HK-2 (cell line): ENCODE measurements around the gene DDA1.

Experiments
- DNase-seq: peaks from one replicate; pipeline ENCODE4 v3.0.0-alpha.2; 2018; ENCODE audit not compliant: unreplicated experiment

The DDA1 gene

DNA sequence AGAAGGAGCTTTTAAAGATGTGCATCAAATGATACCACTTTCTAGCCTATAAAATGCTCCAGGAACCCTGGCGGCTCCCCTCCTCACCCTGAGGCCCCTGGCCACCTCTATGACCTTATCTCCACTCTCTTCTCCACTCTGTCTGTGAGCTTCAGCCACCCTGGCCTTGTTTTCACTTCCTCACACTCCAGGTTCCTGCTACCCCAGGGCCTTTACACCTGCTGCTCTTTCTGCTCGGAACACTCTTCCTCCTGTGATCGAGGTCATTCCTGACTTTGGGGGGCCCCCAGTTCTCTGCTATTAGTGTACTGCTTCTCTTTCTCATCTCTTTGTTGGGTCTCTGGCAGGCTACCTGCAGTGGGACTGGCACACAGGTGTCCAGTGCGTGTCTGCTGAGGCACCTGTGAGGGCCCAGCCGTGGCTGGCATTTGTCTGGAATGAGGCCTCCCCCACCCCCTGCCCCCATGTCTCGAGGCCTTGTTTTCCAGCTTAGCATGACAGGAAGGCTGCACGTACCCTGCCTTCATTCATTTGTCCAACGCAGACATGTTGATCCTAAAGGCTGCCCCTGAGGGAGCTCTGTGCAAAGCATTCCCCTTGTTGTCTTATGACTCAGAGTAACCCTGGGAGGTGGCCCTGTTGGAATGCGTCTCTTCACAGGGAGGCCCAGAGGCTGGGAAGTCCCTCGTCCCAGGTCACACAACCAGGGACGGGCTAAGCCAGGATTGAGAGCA is 2.3 kb downstream of the DDA1 start:
- peak; percentile 83 for DNase-seq

DNA sequence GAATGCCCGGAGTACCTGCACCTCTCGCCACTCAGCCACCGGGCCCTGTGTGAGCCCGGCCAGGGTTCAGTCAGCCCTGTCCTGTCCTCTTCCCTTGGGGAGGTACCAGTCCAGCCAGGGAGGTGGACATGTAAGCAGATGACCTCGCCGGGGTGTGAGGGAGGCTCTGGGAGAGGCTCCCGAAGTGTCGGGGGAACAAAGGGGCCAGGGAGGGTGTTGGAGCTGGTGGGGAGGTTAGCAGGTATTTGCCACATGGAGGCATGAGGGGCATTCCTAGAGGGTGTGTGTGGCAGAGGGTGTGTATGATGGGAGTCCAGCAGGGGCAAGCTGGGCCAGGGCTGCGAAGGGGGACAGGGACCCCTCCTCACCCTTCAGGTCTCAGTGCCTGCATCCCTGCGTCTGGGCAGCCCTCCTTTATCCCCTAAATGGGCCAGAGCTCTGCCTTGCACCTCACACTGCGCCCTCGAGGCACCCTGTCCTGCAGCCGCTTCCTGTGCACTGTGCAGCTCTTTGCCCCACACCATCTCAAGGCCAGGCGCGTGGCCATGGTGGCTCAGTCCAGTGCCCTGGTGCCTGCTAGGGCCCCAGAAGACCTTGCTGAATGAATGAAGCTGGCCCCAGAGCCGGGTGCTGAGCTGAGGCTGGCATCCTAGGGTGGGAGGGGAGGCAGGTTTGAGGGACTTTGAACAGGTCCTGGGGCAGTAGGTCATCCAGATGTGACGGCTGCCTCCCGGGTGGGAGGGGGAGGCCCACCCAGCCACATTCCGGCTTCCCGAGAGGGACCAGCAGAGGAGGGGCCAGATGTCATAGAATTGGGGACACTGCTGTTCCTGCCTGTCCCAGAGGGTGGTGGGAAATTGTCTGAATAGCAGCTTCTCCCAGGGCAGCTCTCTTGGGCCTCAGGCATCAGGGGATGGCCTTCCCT is 3.1 kb downstream of the DDA1 start:
- DNase-seq, result no peak

DNA sequence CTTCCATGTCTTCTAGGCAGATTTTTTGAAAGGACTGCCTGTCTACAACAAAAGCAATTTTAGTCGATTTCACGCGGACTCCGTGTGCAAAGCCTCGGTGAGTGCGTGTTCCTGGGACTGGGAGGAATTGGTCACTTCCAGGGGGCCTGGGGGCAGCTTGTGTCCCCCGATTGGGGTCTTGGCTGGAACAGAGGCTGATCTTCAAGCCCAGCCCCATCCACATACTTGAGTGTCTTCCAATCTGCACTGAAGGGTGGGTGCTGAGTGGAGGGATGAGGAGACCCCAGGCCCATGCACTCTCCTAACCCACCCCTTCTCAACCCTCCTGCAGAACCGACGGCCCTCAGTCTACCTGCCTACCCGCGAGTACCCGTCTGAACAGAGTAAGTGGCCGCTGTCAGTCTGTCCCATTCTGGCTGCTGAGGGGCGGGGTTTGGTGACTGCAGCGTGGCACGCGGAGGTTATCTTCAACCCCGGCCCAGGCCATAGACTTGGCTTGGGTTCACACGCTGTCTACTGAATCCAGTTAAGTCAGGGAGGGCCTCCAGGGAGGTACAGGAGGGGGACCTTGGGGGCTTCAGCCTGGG is 4.7 kb downstream of the DDA1 start:
- no peak for DNase-seq

DNA sequence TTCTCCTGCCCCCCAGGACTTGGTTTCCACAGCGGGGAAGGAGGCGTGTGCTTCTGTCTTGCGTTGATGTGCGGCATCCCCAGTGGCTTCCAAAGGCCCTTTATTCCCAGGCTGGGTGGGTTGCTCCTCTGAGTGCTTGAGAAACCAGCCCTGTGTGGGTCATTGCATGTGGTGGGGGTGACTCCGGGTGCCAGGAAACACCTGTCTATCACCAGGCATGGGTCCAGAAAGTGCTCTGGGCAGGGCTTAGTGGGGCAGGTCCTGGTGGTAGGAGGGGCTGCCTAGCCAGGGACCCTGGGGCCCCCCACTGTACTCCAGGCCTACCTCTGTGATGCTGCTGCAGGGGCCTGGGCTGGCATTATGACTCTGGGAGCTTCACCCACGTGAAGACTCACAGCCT is 9.6 kb downstream of the DDA1 start:
- DNase-seq, result no peak

DNA sequence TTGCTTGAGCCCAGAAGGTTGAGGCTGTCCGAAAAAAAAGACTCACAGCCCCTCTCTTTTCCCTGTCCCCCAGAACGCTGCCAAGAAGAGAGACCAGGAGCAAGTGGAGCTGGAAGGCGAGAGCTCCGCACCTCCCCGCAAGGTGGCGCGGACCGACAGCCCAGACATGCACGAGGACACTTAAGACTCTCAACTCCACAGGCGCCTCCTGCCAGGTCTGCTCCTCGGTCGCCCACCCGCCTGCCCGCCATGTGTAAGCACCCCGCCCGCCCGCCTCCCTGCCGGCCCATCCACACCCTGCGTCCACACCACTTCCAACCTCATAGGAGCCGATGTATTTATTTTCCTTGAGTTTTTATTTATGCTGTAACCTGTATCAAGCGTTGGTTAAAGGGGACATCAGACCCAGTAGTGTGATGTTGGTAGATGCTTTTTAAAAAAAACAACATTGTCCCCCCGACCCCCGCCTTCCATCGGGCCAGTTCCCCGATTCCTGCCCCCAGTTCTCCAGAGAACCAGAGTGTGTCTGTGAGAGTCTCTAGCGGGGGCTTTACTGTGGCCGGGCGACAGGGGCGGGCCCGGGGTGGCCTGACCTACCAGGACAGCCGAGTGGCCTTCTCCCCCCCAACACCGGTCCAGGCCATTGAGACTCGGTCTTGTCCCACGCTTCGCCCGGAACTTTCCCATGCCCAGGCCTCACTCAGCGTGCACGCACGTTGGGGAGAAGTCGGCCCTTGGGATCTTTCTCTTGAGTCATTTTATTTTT is 10.3 kb downstream of the DDA1 start:
- DNase-seq, result no peak

DNA sequence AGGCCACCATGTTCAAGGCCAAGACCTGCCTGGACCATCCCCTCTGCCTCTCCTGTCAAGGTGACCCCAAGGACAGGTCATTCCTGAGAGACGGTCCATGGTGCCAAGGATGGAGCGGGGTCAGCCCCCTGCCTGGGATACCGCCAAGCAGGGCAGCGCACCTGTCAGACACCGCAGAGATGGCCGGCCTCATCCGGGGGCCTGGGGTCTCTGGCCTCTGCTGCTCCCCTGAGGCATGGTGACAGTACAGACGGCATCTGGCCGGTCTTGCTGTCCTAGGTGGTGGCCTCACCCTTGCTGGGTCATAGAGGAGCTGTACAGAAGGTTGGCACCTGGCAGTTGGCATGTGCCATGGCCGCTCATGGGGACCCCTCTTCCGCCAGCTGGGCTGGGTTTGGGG is 11.1 kb downstream of the DDA1 start:
- DNase-seq, result no peak

DNA sequence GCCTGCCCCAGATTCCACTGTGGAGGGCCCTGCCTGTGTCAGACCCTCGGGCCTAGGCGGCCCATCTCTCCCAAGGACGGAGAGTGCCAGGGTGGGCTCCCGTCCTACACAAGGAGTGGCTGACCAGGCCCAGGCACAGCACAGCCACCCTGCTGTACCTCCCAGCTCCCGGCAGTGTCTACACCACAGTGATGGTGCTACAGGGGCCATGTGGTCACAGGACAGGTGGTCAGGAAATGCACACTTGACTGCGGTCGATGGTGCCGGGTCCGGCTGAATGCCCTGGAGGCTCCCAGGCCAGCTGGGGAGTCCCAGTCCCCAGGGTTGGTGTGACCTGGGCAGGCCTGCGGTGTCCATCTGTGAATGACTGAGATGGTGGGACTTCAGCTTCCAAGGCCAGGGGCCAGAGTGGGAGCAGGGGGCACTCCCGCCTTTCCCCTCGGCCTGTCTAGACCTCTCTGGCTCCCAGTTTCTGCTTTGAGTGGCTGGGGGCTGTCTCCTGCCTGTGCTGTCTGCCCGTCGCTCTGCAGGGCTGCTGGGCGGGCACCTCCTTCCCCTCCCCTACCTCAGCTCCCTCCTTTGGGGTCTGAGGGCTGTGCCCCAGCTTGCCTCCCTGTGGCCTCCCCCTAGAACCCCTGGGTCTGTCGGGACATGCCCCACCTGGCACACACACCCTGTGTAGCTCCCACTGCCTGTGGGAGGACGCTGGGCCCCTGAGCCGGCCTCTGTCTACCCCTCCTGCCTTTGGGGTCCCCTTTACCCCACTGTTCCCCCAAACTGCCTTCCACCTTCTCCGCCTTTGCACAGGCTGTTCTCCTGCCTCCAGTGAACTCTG is 12.5 kb downstream of the DDA1 start:
- no peak for DNase-seq

DNA sequence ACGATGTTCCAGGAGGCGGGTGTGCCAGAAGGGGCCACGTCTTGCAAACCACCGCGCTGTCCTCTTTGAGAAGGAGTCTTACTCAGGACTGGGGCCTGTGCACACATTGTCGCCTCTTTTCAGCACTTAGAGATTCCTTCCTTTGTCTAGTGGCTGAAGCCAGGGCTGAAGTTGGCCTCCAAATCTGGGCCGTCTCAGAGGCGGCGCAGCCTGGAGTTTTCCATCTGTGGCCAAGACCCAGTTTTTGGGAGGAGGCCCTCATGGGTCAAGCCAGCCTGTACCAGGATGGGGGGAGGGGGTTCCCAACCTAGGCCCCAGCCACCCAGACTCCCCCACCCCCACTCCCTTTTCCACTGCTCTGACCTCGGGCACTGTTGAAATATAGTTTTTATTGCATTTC is 13.5 kb downstream of the DDA1 start:
- DNase-seq, result no peak

DNA sequence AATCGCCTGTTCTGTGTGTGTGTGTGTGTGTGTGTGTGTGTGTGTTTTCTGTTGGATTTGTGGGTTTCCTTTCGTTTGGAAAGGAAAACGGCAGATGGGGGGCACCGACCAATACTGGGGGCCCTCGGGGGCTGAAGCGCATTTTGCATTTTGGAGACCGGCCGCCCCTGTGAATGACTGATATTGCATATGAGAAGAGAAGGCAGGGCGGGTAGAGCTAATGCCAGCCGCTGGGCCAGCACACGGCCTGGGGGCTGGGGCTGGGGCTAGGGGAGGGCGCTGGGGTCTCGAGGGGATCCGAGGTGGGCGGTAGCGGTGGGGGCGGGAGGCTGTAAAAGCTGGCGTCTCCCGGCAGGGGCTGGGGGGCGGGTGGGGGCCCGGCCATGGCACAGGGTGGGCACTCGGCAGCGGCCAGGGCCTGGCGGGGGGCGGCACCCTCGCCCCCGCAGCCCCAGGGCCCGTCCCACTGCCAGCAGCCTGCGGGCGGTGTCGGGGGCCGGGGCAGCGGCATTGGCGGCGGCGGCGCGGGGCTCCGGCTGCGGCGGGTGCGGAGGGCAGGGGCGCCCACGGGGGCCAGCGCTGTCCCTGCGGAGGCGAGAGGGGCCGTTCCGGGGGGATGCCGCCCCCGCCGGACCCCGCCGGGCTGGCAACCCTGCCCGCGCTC is 14.1 kb downstream of the DDA1 start:
- DNase-seq, result no peak

DNA sequence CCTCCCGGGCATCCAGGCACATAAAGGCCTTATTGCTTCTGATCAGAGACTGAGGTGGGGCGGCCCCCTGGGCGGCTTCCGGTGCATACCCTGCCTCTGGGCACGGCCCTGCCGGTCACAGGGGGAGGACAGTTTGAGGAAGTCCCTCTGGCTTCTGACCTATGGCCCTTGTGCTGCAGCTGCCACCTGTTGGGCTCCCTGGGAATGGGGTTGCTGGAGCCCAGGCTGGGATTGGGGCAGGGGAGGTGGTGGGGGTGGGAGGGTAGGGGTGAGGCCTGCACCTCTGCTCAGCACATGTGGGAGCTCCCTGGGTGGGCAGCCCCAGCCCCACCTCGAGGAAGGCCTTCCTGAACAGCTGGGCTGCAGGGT is 14.6 kb downstream of the DDA1 start:
- DNase-seq, result no peak

DNA sequence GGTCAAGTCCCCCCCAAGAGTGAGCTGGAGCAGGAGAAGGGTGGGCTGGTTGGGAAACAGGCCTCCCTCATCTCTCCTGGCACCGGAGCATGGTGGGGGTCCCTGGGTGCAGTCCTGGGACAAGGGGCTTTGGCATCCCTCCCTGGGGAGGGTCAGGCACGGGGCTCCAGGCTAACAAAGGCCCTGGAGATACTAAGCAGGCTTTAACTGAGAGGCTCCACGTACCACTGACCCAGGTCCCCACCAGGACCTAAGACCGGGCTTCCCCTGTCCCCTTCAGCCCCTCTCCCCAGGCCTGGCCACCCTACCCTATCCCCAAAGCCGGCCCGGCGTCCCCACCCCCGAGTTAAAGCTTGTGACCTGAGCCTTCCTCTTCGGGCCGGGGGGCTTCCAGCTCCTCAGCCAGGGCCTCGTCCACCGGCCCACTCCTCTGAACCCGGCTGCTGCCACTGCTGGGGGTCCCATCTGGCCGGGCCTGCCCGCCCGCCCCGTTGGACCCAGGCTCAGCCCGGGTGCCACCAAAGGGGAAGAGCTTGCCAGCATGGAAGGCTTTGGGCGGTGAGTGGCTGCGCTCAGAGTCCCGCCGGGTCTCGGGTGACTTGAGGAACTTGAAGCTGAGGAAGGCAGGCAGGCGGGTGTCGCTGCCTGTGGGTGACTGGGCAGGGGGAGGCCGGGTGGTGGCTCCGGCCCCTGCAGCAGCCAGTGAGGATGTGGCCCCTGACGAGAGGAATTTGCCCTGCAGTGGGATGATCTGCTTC is 15.2 kb downstream of the DDA1 start:
- no peak for DNase-seq

DNA sequence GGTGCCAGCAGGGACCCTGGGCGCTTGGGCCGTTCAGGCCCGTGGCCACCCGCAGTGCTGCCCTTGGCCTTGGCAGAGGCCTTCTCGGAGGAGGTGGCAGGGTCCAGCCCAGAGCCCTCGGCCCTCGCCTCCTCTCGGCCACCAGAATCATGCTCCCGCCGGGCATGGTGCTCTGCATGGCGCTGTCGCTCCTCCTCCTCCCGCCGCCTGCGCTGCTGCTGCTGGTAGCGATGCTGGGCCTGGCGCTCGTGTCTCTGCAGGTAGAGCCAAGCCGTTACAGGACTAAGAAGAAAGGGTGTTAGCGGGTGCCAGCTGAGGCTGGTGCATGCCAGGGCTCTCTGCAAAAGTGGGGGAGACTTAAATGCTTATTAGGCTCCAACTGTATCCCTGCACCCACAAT is 15.8 kb downstream of the DDA1 start:
- no peak for DNase-seq

DNA sequence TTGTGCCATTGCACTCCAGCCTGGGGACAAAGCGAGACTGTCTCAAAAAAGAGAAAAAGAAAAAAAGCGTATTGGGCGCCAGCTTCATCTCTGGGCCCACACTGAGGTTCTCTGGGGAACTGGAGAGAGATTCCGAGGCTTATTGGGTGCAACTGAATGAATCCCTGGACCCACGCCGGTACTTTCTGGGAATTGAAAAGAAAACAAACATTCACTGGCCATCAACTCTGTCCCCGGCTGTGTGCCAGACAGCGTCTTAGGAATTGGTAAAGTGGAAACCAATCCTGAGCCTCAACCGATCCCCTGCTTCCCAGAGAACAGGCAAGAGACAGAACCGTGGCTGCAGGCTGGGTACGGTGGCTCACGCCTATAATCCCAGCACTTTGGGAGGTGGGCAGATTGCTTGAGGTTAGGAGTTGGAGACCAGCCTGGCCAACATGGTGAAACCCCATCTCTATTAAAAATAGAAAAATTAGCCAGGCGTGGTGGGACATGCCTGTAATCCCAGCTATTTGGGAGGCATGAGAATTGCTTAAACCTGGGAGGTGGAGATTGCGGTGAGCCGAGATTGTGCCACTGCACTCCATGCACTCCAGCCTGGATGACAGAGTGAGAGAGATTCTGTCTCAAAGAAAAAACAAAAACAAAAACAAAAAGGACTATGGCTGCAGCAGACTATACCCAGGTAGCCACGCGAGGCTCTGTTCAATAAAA is 16.7 kb downstream of the DDA1 start:
- DNase-seq, result no peak

DNA sequence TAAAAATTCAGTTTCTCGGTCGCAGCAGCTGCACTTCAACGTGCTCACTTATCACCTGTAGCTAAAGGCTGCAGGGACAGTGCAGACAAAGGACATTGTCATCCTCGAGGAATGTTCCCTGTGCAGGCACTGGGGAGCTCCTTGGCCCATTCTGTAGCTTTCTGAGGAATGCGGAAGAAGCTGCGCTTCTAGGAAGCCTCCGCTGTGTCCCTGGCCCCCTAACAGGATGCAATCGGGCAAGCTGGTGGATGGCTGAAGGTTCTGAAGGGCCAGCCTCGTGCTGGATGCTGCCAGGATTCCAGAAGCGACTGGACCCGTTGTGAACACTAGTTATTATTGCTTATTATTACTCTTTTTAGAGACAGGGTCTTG is 17.2 kb downstream of the DDA1 start:
- no peak for DNase-seq

DNA sequence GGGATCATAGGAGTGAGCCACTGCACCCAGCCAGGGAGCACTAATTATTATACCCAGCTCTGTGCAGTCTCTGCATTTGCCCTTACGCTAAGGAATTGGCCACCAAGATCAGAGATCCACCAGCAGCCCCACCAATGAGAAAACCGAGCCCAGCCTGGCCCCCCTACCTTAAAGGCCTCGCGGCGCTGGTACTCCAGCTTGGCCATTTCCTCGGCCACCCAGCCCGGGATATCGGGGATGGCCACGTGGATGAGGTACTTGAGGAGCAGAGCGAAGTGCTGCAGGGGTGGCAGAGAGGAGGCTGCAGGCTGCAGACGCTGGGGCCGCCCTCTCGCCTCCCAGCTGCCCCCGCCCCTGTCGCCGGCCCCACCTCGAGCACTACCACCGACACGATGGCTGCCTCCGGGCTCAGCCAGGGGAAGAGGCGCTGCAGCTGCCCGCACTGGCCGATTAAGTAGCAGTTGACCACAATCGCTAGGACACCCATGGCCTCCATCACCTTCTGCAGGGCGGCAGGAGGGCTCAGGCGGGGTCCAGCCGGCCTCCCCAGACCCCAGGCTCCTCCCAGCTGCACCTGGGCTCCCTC is 17.8 kb downstream of the DDA1 start:
- DNase-seq, result no peak

DNA sequence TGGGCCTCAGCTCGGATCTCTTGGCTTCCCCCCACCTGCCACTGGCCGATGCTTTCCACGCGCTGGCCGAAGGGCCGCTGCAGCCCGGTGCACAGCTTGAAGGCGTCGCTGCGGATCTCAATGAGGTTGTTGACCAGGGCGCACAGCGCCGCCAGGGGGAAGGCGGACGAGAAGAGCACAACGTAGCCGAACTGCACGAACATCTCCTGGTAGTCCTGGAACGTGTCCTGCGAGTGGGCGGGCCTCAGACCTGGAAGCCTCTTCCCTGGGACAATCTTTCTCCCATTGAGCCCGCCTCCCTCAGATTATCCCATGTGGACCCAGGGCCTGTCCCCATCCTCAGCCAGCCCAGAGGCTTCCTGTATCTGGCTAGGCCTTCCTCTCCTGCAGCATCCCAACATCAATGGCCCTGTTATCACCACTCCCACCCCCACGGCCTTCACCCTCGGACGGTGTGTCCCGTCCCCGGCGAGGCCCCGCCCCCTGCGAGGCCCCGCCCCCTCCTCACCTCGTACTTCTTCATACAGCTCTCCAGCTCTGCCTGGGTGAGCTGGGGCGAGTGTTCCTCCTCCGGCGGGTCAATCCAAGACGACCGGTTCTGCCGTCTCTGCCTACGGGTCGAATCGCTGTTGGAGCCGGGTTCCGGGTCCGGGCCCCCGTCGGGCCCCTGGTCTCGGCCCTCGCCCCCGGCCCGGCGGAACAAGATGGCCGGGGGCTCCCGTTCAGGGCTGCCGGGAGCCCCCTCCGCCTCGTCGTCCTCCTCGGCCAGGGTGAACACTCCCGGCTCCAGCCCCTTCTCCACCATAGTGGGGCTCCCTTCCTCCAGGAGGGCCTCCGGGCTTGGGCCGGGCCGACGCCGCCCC is 18.5 kb downstream of the DDA1 start:
- no peak for DNase-seq

DNA sequence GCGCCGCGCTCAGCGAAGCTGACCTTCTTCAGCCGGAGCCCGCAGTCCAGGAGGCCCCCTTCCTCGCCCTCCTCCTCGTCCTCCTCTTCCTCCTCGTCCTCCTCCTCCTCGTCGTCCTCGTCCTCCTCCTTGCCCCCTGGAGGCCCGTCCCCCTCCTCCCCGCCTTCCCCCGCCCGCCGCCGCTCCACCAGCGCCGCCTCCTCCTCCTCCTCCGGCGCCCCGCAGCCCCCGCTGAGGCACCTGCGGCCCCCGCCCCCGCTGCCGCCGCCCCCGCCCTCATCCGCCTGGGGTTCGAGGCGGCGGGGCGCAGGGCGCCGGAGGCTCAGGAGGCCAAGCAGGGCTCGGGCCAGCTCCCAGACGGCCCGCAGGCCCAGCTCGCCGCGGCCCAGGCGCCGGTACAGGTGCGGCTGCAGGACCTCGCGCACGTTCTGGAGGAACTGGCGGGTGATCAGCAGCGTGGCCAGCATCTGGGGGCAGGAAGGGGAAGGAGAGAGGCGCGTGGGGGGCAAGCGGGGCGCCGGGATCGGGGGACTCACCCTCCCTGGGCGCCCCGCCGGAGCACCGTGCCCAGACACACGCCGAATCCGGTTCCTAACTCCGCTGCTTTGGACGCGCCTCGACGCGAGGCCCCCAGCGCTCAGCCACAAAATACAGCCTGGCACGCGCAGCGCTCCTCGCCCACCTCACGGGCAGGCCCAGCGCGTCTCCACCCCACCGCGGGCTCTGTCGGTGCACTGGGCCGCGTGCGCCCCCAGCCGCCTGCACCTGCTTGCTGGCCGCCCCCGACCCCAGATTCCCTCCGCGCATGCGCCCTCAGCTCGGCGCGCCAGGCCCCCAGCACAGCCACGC is 19.4 kb downstream of the DDA1 start:
- DNase-seq, result no peak
